K562 (cell line): ENCODE measurements around the gene CLCN1. TPM values are rescaled to one million over a fixed set of nuclear protein-coding genes. Genes with fewer than 3 reads are reported as not detected.

Source experiments
- ATF1 ChIP-seq, 2 experiments: fragments of 450-650 bp in 1 of 2; IDR thresholded peaks; 2 replicates each; pipeline ENCODE4 v1.6.1; 2016; ENCODE audit warnings: missing compliant biosample characterization in 1 of 2, missing genetic modification characterization in 1 of 2
- EP300 ChIP-seq: IDR thresholded peaks from 2 replicates; pipeline ENCODE4 v1.6.1; 2012; ENCODE audit warnings: low read length, improper control_type of control experiment
- FOXM1 ChIP-seq, 2 experiments: fragments of 450-650 bp in 1 of 2; sonication (generic) in 1 of 2; formaldehyde crosslinking in 1 of 2; IDR thresholded peaks; 2 replicates each; pipeline versions ENCODE4 v1.6.1 to v1.9.0; 2017 to 2022; ENCODE audit warnings: low read depth in 2 of 2, mild to moderate bottlenecking in 2 of 2, missing genetic modification reagents in 1 of 2, moderate library complexity in 1 of 2
- KAT7 ChIP-seq: sonication (generic); formaldehyde crosslinking; IDR thresholded peaks from 2 replicates; pipeline ENCODE4 v1.8.0; 2022; ENCODE audit warnings: missing genetic modification reagents, mild to moderate bottlenecking, borderline replicate concordance
- KDM2B ChIP-seq: fragments of 250-450 bp; sonication (Bioruptor Pico); IDR thresholded peaks from 2 replicates; pipeline ENCODE4 v1.8.0; 2021; ENCODE audit warnings: mild to moderate bottlenecking, moderate library complexity
- KLF13 ChIP-seq: fragments of 450-650 bp; IDR thresholded peaks from 2 replicates; pipeline ENCODE4 v1.6.1; 2016; ENCODE audit warnings: missing genetic modification characterization, low read depth, mild to moderate bottlenecking, missing compliant biosample characterization, moderate library complexity, borderline replicate concordance
- ZKSCAN8 ChIP-seq: fragments of 200-800 bp; sonication (Bioruptor generic); IDR thresholded peaks from 2 replicates; pipeline ENCODE4 v1.6.1; 2016; ENCODE audit warnings: missing genetic modification characterization, missing compliant biosample characterization
- ZNF263 ChIP-seq: sonication (generic); formaldehyde crosslinking; IDR thresholded peaks from 2 replicates; pipeline ENCODE4 v1.8.0; 2022; ENCODE audit warnings: mild to moderate bottlenecking, missing genetic modification reagents, borderline replicate concordance
- polyA plus RNA-seq, 8 experiments: library from polyadenylated mRNA; depleted of rRNA in 4 of 8; stranded (reverse) in 5 of 8; unstranded in 3 of 8; fragments of >200 nt; fragmentation: Nextera tagmentation in 2 of 8; fragmentation: Illumina TruSeq in 1 of 8; extraction: Ambion mirVana in 2 of 8; extraction: Trizol in 1 of 8; gene quantifications; 2 replicates each; pipeline versions ENCODE4 v1.2.1 to v1.2.3, GENCODE V29; 2011 to 2014; ENCODE audit warnings: inconsistent platforms in 1 of 8, missing spikeins in 1 of 8
- total RNA-seq, 7 experiments: library from RNA; depleted of rRNA in 6 of 7; stranded (reverse); fragments of >200 nt in 6 of 7; fragmentation: Illumina TruSeq in 2 of 7; extraction: Trizol in 2 of 7; gene quantifications; 2 replicates each; pipeline versions ENCODE4 v1.2.1 to v1.2.3, GENCODE V29; 2011 to 2021; ENCODE audit warnings: low replicate concordance in 1 of 7
- TF ChIP-seq, protein P1 (sequence below): sonication (generic); formaldehyde crosslinking; IDR thresholded peaks from 2 replicates; pipeline ENCODE4 v1.8.0; 2023; ENCODE audit warnings: mild to moderate bottlenecking, missing genetic modification reagents
- TF ChIP-seq, protein P2 (sequence below): fragments of 250-450 bp; sonication (Bioruptor Pico); IDR thresholded peaks from 2 replicates; pipeline ENCODE4 v1.4.0; 2020
- TF ChIP-seq, protein P3 (sequence below): sonication (generic); formaldehyde crosslinking; IDR thresholded peaks from 2 replicates; pipeline ENCODE4 v1.9.0; 2022; ENCODE audit warnings: mild to moderate bottlenecking, missing genetic modification reagents
- TF ChIP-seq, protein P4 (sequence below): fragments of 250-450 bp; sonication (Bioruptor Pico); IDR thresholded peaks from 2 replicates; pipeline ENCODE4 v1.4.0; 2020; ENCODE audit warnings: mild to moderate bottlenecking
- TF ChIP-seq, protein P5 (sequence below): sonication (generic); formaldehyde crosslinking; IDR thresholded peaks from 2 replicates; pipeline ENCODE4 v1.8.0; 2022; ENCODE audit warnings: missing genetic modification reagents, mild to moderate bottlenecking, moderate library complexity, borderline replicate concordance

The CLCN1 gene
- total and polyA plus RNA-seq, 9 of the 15 experiments (the other 6 are each of a cell fraction or from before 2014, with no cell fraction given), result 0.01 to 0.11 (median 0.04) TPM; not detected in 4

DNA sequence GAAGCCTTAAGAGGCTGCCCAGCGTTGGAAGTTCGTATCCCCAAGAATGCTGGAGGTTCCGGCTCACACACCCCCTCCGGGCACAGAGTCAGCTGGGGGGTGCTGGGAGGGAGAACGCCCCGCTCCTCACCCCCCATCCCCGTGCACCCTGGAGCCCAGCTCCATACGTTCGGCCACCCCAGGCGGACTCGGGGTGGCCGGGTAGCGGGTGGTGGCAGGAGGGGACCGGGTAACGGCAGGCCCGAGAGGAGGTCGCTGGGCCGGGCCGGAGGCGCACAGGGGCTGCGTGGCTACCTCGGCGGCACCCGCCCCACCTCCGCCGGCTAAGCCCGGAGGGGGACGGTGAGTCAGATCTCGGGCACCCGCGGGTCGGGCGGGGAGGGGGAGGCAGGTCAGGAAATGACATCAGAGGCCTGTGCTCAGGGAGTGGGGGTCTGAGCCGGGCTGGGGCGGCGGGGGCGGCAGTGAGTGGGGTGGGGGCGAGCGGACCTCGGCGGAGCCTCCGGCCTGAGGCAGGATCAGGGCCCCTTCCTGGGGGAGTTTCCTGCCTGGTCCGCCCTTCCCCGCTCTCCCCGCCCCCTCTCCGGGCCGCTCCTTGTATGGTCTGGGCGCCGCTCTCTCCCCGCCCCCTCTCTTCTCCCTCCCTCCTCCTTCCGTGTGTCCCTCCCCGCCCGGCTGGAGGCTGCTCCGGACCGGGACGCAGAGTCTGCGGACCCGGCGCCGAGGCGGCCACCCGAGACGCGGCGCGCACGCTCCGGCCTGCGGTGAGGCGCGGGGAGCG, 64.9 kb downstream of the CLCN1 start, which contains the start of gene ZYX (continued):
- TF ChIP-seq, protein P1, sequence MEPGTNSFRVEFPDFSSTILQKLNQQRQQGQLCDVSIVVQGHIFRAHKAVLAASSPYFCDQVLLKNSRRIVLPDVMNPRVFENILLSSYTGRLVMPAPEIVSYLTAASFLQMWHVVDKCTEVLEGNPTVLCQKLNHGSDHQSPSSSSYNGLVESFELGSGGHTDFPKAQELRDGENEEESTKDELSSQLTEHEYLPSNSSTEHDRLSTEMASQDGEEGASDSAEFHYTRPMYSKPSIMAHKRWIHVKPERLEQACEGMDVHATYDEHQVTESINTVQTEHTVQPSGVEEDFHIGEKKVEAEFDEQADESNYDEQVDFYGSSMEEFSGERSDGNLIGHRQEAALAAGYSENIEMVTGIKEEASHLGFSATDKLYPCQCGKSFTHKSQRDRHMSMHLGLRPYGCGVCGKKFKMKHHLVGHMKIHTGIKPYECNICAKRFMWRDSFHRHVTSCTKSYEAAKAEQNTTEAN, result peak; percentile 48; the same call in 1 of the 2 replicates
- TF ChIP-seq, protein P2, sequence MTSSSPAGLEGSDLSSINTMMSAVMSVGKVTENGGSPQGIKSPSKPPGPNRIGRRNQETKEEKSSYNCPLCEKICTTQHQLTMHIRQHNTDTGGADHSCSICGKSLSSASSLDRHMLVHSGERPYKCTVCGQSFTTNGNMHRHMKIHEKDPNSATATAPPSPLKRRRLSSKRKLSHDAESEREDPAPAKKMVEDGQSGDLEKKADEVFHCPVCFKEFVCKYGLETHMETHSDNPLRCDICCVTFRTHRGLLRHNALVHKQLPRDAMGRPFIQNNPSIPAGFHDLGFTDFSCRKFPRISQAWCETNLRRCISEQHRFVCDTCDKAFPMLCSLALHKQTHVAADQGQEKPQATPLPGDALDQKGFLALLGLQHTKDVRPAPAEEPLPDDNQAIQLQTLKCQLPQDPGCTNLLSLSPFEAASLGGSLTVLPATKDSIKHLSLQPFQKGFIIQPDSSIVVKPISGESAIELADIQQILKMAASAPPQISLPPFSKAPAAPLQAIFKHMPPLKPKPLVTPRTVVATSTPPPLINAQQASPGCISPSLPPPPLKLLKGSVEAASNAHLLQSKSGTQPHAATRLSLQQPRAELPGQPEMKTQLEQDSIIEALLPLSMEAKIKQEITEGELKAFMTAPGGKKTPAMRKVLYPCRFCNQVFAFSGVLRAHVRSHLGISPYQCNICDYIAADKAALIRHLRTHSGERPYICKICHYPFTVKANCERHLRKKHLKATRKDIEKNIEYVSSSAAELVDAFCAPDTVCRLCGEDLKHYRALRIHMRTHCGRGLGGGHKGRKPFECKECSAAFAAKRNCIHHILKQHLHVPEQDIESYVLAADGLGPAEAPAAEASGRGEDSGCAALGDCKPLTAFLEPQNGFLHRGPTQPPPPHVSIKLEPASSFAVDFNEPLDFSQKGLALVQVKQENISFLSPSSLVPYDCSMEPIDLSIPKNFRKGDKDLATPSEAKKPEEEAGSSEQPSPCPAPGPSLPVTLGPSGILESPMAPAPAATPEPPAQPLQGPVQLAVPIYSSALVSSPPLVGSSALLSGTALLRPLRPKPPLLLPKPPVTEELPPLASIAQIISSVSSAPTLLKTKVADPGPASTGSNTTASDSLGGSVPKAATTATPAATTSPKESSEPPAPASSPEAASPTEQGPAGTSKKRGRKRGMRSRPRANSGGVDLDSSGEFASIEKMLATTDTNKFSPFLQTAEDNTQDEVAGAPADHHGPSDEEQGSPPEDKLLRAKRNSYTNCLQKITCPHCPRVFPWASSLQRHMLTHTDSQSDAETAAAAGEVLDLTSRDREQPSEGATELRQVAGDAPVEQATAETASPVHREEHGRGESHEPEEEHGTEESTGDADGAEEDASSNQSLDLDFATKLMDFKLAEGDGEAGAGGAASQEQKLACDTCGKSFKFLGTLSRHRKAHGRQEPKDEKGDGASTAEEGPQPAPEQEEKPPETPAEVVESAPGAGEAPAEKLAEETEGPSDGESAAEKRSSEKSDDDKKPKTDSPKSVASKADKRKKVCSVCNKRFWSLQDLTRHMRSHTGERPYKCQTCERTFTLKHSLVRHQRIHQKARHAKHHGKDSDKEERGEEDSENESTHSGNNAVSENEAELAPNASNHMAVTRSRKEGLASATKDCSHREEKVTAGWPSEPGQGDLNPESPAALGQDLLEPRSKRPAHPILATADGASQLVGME (CRISPR knock-in tag), result peak; percentile 72; the same call in 1 of the 2 replicates
- TF ChIP-seq KDM2B (CRISPR knock-in tag) (peak; percentile 68; the same call in 1 of the 2 replicates), KAT7 (peak; percentile 99), ZNF263 (CRISPR knock-in tag) (peak; percentile 38; the same call in 1 of the 2 replicates), ATF1 (CRISPR knock-in tag; IDR thresholded peaks at IDR 0.05) (no peak), ATF1 (tag; IDR thresholded peaks at IDR 0.05) (peak; percentile 77), FOXM1 (IDR thresholded peaks at IDR 0.05; ENCODE audit: low read depth) (no peak), FOXM1 (CRISPR knock-in tag; IDR thresholded peaks at IDR 0.05; ENCODE audit: low read depth) (0 out of 2 replicates have a peak, but pooled peaks have one; percentile 65), KLF13 (peak; percentile 74), ZKSCAN8 (CRISPR knock-in tag) (no peak), EP300 (peak; percentile 24)
- TF ChIP-seq, protein P3, sequence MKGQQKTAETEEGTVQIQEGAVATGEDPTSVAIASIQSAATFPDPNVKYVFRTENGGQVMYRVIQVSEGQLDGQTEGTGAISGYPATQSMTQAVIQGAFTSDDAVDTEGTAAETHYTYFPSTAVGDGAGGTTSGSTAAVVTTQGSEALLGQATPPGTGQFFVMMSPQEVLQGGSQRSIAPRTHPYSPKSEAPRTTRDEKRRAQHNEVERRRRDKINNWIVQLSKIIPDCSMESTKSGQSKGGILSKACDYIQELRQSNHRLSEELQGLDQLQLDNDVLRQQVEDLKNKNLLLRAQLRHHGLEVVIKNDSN (CRISPR knock-in tag), result peak; percentile 7; the same call in 1 of the 2 replicates
- TF ChIP-seq, protein P4, sequence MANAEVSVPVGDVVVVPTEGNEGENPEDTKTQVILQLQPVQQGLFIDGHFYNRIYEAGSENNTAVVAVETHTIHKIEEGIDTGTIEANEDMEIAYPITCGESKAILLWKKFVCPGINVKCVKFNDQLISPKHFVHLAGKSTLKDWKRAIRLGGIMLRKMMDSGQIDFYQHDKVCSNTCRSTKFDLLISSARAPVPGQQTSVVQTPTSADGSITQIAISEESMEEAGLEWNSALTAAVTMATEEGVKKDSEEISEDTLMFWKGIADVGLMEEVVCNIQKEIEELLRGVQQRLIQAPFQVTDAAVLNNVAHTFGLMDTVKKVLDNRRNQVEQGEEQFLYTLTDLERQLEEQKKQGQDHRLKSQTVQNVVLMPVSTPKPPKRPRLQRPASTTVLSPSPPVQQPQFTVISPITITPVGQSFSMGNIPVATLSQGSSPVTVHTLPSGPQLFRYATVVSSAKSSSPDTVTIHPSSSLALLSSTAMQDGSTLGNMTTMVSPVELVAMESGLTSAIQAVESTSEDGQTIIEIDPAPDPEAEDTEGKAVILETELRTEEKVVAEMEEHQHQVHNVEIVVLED (CRISPR knock-in tag), result peak; percentile 68
- TF ChIP-seq, protein P5, sequence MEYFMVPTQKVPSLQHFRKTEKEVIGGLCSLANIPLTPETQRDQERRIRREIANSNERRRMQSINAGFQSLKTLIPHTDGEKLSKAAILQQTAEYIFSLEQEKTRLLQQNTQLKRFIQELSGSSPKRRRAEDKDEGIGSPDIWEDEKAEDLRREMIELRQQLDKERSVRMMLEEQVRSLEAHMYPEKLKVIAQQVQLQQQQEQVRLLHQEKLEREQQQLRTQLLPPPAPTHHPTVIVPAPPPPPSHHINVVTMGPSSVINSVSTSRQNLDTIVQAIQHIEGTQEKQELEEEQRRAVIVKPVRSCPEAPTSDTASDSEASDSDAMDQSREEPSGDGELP (CRISPR knock-in tag), result peak; percentile 92
